Measurements from ENCODE around the gene FKBP15. TPM values are rescaled to one million over a fixed set of nuclear protein-coding genes. Genes with fewer than 3 reads are reported as not detected.
"Not testable (repeated sequence)": the region's sequence is repeated elsewhere in the genome, so short reads cannot be mapped to it uniquely, and the experiment has no call there.

The FKBP15 gene
- total RNA-seq, 2 donors from 2014 or later = 24.7 to 26.0 TPM

DNA sequence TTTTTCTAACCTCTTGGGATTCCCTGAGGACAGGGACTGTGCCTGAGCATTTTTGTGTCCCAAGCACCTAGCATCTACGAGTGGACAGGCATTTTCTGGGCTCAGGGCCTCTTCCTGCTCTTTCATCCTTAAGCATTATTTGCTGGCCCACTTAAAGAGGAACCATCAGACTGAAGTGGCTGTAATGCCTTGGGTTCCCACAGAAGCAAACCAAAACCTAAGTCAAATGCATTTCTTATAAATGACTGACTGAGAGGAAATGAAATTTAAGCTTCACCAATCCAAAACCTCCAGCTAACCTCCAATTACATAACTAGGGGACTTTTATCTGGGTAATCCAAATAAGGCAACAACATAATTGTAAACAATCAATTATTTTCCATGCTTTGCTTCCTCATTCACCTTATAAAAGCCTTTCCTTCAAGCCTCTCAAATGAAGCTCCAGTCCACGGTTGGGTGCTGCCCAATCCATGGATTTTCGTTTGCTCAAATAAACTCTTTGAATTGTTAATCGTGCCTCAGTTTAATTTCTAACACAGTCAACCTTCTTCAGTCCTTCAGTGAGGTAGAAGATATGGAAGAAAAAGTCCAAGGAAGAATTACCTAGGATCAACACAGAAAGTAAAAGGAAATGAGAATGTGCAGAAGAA is 95.6 kb downstream of the FKBP15 start:
- no peak for DNase-seq
- no peak overlapping the region for H3K4me3 Mint-ChIP-seq
- H3K36me3 Mint-ChIP-seq (ENCODE audit: insufficient read depth in 2 of 2) = no peaks in the 10 kb centered on the region
- H3K9me3 Mint-ChIP-seq = no peaks in the 10 kb centered on the region
- no peak for ATAC-seq (replicated peaks in 1 of 2)
- peaks cover 31% of the 10 kb centered on the region for H3K27me3 Mint-ChIP-seq (ENCODE audit: low read depth)
- H3K27ac Mint-ChIP-seq = no peak overlapping the region
- H3K4me1 Mint-ChIP-seq (ENCODE audit: low read depth) = no peaks in the 10 kb centered on the region

DNA sequence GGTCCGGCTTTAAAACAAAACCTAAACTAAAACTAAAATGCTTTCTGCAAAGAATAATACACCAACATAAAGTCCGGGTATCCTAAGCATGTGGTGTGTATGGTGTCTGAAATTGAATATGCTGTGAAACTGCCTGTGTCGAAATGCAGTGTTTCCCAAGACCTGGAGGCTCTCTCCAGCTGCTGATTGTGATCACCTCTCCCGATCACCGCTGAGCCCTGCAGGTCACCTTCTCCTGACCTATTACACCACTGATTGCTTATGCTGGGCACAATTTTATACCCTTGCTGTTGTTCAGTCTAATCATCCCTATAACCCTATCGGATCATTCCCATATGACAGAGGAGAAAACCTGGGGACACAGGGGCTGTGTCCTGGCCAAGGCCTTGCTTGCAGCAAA is 102.2 kb downstream of the FKBP15 start:
- ATAC-seq (replicated peaks in 1 of 2); H3K27ac Mint-ChIP-seq; H3K27me3 Mint-ChIP-seq (ENCODE audit: low read depth); H3K4me3 Mint-ChIP-seq; H3K9me3 Mint-ChIP-seq; H3K36me3 Mint-ChIP-seq (ENCODE audit: insufficient read depth in 2 of 2); H3K4me1 Mint-ChIP-seq (ENCODE audit: low read depth); DNase-seq: not testable (repeated sequence)

Other genes starting within 250 kb of the FKBP15 start
- gene ZNF883, start 209.1 kb downstream of the FKBP15 start, total RNA-seq = under 1 TPM; 0.49 to 0.89 TPM
- gene ZFP37, start 164.6 kb downstream of the FKBP15 start, total RNA-seq = 1 to 10 TPM; 1.2 to 2.1 TPM
- 1 to 10 TPM; 3.9 to 4.2 TPM for gene SLC31A2, start 70.3 kb downstream of the FKBP15 start, total RNA-seq
- gene SLC31A1, start 267 bp upstream of the FKBP15 start, total RNA-seq = 1 to 10 TPM; 7.9 to 8.8 TPM
- gene CDC26, start 54.3 kb upstream of the FKBP15 start, total RNA-seq = 10 to 100 TPM; 45.4 to 58.4 TPM
- gene PRPF4, start 54.4 kb upstream of the FKBP15 start, total RNA-seq = 10 to 100 TPM; 34.0 to 49.0 TPM
- gene RNF183, start 82.1 kb upstream of the FKBP15 start, total RNA-seq = under 1 TPM; 0.34 to 0.69 TPM
- 1 to 10 TPM; 1.4 to 3.8 TPM for gene WDR31, start 119.0 kb upstream of the FKBP15 start, total RNA-seq
- 10 to 100 TPM; 14.3 to 20.2 TPM for gene BSPRY, start 128.3 kb upstream of the FKBP15 start, total RNA-seq
- gene HDHD3, start 155.7 kb upstream of the FKBP15 start, total RNA-seq = 10 to 100 TPM; 12.1 to 15.5 TPM
- 10 to 100 TPM; 27.5 to 34.7 TPM for gene ALAD, start 180.0 kb upstream of the FKBP15 start, total RNA-seq
- gene POLE3, start 189.4 kb upstream of the FKBP15 start, total RNA-seq = 10 to 100 TPM; 48.2 to 54.6 TPM
- 1 to 10 TPM; 1.1 to 1.3 TPM for gene C9orf43, start 189.5 kb upstream of the FKBP15 start, total RNA-seq
- 10 to 100 TPM; 36.5 to 48.2 TPM for gene RGS3, start 242.4 kb upstream of the FKBP15 start, total RNA-seq

All from activated T-cell treated with anti-CD3 and anti-CD28 coated beads, Interleukin-2, amount 50 U/mL, for 72 hours (primary cell).